Endothelial cell of umbilical vein (primary cell): ENCODE results near the gene PTPN5.

ENCODE experiments used
- EZH2 ChIP-seq: IDR thresholded peaks from 2 replicates; pipeline ENCODE4 v1.6.1; 2012; ENCODE audit warnings: borderline replicate concordance, low read depth, mild to moderate bottlenecking, moderate library complexity, low read length, inconsistent platforms; ENCODE audit not compliant: severe bottlenecking
- TF ChIP-seq, protein P1 (sequence below), 2 donors: IDR thresholded peaks; 1 replicate in 1 of 2; 2 replicates in 1 of 2; pipeline ENCODE4 v1.5.1; 2011; ENCODE audit warnings: low read length in 2 of 2, mild to moderate bottlenecking in 2 of 2, moderate library complexity in 2 of 2, control low read depth in 1 of 2, inconsistent platforms in 1 of 2, low read depth in 1 of 2; ENCODE audit not compliant: insufficient read depth in 1 of 2; ENCODE audit errors: extremely low read depth in 1 of 2

DNA sequence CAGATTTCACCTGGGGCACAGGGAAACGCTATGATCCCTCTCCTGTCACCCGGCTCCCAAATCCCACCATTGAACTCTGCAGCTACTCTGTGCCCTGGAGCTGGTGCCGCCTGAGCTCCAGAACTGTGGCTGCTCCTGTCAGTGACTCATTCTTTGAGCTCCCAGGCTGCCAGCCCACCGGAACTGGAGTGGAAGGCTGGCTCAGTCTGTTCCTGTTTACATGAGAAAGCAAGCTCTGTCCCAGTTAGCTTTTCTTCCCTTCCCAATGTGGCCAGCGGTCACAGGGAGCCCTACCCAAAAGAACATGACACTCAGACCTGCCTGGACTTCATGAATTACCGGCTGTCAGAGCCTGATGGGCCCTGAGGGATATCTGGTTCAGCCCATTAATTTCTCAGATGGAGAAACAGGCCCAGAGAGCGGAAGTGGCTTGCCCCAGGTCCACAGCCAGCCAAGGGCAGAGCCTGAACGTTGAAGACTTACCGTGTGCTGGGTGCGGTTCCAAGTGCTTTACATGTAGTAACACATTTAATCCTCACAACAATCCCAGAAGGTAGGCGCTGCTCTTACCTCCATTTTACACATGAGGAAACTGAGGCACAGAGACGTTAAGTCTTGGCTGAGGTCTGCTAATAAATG is 41.8 kb downstream of the PTPN5 start:
- TF ChIP-seq, protein P1, sequence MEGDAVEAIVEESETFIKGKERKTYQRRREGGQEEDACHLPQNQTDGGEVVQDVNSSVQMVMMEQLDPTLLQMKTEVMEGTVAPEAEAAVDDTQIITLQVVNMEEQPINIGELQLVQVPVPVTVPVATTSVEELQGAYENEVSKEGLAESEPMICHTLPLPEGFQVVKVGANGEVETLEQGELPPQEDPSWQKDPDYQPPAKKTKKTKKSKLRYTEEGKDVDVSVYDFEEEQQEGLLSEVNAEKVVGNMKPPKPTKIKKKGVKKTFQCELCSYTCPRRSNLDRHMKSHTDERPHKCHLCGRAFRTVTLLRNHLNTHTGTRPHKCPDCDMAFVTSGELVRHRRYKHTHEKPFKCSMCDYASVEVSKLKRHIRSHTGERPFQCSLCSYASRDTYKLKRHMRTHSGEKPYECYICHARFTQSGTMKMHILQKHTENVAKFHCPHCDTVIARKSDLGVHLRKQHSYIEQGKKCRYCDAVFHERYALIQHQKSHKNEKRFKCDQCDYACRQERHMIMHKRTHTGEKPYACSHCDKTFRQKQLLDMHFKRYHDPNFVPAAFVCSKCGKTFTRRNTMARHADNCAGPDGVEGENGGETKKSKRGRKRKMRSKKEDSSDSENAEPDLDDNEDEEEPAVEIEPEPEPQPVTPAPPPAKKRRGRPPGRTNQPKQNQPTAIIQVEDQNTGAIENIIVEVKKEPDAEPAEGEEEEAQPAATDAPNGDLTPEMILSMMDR (IDR thresholded peaks at IDR 0.05; ENCODE audit: extremely low read depth in 1 of 2, insufficient read depth in 1 of 2, low read depth in 1 of 2, low read length in 2 of 2) = no peak
- no peak for TF ChIP-seq EZH2
